Erythroblast (primary cell): ENCODE measurements around the gene HNMT.
"Not testable (repeated sequence)": the region's sequence is repeated elsewhere in the genome, so short reads cannot be mapped to it uniquely, and the experiment has no call there.

Experiments
- DNase-seq, 2 experiments: peaks; one replicate each; lab custom pipeline; 2025; lab: John Stamatoyannopoulos, UW
- GATA1 ChIP-seq: IDR thresholded peaks from 2 replicates; pipeline ENCODE4 v1.6.1; 2011; ENCODE audit warnings: low read depth, mild to moderate bottlenecking, control low read depth, low read length, moderate library complexity
- POLR2A ChIP-seq: IDR thresholded peaks from 2 replicates; pipeline ENCODE4 v1.6.1; 2011; ENCODE audit warnings: mild to moderate bottlenecking, low read length

HNMT gene

GRCh38 chr2:137975280-137976271, 11.3 kb downstream of the HNMT start:
- no peak for DNase-seq
- TF ChIP-seq GATA1 (no peak), POLR2A (no peak)

- DNase-seq: no peak
- TF ChIP-seq POLR2A (no peak), GATA1 (no peak)
Measured at GRCh38 chr2:137976274-137976673, 12.0 kb downstream of the HNMT start.

- DNase-seq: no peak
- TF ChIP-seq GATA1: no peak
- TF ChIP-seq POLR2A: no peak
Measured at GRCh38 chr2:137977790-137978189, 13.5 kb downstream of the HNMT start.

GRCh38 chr2:137980459-137980858, 16.2 kb downstream of the HNMT start:
- TF ChIP-seq GATA1 (no peak), POLR2A (no peak)
- DNase-seq: no peak

- DNase-seq: no peak
- TF ChIP-seq GATA1 (no peak), POLR2A (no peak)
Measured at GRCh38 chr2:137981112-137981656, 16.9 kb downstream of the HNMT start.

- no peak for TF ChIP-seq POLR2A
- no peak for TF ChIP-seq GATA1
Measured at GRCh38 chr2:137983581-137983980, 19.3 kb downstream of the HNMT start.

GRCh38 chr2:137986268-137986667, 22.0 kb downstream of the HNMT start:
- no peak for DNase-seq
- TF ChIP-seq POLR2A (no peak), GATA1 (no peak)

More at GRCh38 chr2:137983581-137983980, 19.3 kb downstream of the HNMT start:
- DNase-seq: no peak

GRCh38 chr2:137987011-137987410, 22.7 kb downstream of the HNMT start:
- no peak for TF ChIP-seq POLR2A
- TF ChIP-seq GATA1: no peak
- no peak for DNase-seq

- no peak for TF ChIP-seq GATA1
Measured at GRCh38 chr2:137991078-137991477, 26.8 kb downstream of the HNMT start.

GRCh38 chr2:137992039-137992646, 27.9 kb downstream of the HNMT start:
- TF ChIP-seq POLR2A (no peak), GATA1 (no peak)
- DNase-seq: no peak

More at GRCh38 chr2:137991078-137991477, 26.8 kb downstream of the HNMT start:
- no peak for DNase-seq

- DNase-seq: not testable (repeated sequence)
Measured at GRCh38 chr2:137993715-137994476, 29.6 kb downstream of the HNMT start.

GRCh38 chr2:137995368-137995767, 31.1 kb downstream of the HNMT start:
- DNase-seq: not testable (repeated sequence)

GRCh38 chr2:137996158-137996557, 31.9 kb downstream of the HNMT start:
- not testable (repeated sequence) for DNase-seq

GRCh38 chr2:137997733-137998132, 33.5 kb downstream of the HNMT start:
- TF ChIP-seq POLR2A (no peak), GATA1 (no peak)
- no peak for DNase-seq
